ENCODE measurements around the gene SLC22A15.
"Not testable (repeated sequence)": the region's sequence is repeated elsewhere in the genome, so short reads cannot be mapped to it uniquely, and the experiment has no call there.

Gene SLC22A15

DNA sequence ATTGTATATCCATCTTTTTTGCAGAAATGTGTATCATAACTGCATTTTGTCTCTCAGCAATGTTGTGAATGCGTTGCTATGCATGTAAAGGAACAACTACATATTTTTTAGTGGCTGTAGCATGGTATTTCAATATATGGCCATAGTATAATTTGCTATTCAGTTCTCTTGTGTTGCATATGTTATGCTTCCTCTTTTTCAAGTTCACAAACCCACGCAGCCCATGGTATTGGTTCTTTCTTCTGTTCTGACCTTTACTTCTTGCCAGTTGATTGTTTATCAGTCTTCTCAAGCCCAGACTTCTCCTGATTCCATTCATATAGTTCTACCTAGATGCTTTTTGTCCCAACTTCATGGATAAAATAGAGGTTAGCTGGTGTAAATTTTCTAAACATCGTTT lies 6.1 kb downstream of the SLC22A15 start:
- DNase-seq, result no peak

DNA sequence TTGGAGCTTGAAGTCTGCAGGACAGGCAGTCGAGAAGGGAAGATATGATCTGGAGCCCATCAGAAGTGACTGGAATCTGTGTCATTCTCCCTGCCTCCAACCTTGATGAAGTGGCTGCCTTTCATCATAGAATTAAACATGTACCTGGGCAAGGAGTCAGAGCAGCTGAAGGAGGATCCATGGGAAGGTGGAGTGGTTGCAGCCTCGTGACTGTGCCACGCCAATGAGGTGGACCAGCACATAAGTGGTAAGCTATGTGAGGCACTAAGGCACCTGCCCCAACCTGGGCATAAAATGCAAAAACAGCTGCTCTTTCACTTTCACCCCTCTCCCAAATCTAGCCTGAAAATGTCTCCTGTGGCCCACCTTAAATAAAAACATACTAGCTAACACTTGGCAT lies 7.3 kb downstream of the SLC22A15 start:
- DNase-seq, result no peak

DNA sequence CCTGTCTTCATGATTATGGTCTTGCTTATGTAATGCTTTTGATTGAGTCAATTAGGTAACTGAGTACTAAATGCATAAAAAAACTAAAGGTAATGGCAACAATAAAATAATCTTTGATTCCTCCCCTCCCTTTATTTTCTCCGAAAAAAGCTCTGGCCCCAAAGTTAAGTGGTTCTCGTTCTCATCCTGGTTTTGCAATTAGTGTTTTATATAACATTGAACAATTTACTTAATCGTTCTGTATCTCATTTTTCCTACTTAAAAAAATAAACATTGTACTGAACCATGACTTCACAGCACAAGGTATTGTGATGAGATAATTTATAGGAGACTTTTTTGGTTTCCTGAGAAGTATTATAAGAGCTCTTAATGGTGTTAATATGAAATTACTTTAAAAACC lies 11.3 kb downstream of the SLC22A15 start:
- no peak for DNase-seq

DNA sequence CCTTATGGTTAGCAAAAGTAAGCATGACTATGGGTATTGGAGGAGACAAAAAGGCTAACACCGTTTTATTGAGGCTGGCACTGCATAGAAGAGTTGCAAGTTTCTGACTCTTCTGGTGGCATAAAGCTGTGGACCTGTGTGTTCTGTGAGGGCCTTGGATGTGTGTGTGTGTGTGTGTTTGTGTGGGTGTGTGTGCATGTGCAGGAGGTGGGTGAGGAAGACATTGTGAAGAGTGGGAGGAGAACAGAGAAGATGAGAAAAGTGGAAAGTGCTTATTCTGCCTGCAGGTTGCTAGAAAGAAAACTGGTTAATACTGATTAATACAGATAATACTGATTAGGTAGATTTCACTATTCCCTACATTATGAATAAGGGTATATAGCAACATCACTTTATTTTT lies 12.6 kb downstream of the SLC22A15 start:
- DNase-seq, result no peak

DNA sequence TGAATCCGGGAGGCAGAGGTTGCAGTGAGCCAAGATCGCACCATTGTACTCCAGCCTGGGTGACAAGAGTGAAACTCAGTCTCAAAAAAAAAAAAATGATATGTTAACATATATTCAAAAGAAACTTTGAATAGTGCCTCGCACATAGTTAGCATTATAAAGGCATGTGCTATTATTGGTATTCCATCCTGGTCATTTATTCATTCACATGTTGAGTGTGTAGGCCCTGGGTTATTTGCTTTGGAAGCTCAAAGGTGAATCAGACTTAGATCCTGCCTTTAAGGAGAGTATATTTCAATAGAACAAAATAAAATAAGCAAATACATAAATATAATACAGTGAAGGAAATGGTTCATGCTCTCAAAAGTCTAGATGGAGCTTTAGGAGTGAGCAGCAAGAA lies 13.4 kb downstream of the SLC22A15 start:
- DNase-seq, result no peak

DNA sequence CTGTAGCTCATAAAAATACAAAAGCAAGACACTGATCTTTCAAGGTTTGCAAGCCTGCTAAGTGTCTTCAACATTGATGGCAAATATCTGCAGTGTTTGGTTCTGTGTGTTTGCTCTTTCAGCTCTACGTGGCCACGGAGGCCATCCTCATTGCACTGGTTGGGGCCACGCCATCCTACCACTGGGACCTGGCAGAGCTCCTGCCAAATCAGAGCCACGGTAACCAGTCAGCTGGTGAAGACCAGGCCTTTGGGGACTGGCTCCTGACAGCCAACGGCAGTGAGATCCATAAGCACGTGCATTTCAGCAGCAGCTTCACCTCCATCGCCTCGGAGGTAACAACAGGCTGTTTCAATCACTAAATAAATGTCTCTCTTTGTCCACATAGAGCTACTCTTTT lies 15.6 kb downstream of the SLC22A15 start:
- DNase-seq, result no peak

DNA sequence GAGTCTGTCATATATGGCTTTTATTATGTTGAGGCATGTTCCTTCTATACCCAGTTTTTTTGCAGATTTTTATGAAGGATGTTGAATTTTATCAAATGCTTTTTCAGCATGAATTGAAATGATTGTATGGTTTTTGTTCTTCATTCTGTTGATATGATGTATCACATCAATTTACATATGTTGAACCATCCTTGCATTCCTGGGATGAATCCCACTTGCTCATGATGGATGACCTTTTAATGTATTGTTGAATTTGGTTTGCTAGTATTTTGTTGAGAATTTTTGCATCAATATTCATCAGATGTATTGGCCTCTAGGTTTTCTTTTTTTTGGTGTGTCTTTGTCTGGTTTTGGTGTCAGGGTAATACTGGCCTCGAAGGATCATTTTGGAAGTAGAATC lies 21.6 kb downstream of the SLC22A15 start:
- not testable (repeated sequence) for DNase-seq

DNA sequence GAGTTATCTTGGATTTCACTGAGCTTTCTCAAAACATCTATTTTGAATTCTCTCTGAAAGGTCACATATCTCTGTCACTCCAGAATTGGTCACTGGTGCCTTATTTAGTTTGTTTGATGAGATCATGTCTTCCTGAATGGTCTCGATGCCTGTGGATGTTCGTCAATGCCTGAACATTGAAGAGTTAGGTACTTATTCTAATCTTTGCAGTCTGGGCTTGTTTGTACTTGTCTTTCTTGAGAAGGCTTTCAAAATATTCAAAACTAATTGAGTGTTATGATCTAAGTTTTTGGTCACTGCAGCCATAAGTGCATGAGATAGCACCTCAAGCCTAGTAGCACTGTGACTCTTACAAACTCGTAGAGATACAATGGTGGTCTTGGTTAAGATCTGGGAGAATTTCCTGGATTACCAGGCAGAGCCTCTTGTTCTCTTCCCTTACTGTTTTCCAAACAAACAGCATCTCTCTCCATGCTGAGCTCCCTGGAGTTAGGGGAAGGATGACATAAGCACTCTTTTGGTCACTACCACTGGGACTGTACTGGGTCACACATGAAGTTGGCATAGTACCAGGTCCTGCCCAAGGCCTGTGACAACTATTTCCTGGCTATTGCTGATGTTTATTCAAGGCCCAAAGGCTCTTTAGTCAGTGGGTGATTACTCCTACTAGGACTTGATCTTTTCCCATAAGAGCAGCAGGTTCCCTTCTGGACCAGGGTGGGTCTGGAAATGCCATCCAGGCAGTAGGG lies 25.6 kb downstream of the SLC22A15 start:
- no peak for DNase-seq

DNA sequence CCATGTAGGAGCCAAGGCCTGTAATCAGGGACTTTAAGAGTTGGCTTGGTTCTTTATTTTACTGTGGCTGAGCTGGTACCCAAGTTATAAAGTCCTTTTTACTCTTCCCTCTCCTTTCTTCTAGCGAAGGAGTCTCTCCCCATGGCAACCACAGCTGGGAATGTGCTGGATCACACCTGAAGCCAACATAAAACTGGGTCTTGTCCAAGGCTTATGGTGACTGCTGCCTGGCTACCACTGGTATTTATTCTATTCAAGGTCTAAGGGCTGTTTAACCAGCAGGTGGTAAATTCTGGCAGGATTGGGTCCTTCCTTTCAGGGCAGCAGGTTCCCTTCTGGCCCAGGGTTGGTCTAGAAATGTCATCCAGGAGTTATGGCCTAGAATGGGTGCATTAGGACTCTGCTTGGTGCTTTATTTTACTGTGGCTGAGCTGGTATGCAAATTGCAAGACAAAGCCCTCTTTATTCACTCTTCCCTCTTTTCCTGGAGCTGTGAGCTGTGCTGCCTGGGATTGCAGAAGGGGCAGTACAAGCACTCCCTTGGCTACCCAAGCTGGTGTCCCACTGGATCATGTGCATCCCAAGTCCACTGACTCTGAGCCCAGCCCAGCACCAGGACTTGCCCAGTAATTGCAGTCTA lies 26.6 kb downstream of the SLC22A15 start:
- DNase-seq, result no peak

DNA sequence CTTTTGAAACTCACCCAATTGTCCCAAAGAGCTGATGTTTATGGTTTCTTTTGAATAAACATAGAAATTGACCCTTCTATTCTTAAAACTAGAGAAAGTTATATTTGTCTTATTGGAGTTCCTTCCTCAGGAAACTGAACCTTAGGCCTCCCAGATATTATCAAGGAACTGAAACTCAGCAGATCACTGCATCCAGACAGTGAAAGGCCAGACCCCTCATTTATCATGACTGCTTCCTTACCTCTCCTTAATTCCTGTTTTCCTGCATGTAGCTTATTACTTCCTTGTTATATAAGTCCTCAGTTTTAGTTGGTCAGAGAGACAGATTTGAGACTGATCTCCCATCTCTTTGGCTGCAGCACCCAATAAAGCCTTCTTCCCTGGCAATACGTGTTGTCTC lies 27.5 kb downstream of the SLC22A15 start:
- no peak for DNase-seq

DNA sequence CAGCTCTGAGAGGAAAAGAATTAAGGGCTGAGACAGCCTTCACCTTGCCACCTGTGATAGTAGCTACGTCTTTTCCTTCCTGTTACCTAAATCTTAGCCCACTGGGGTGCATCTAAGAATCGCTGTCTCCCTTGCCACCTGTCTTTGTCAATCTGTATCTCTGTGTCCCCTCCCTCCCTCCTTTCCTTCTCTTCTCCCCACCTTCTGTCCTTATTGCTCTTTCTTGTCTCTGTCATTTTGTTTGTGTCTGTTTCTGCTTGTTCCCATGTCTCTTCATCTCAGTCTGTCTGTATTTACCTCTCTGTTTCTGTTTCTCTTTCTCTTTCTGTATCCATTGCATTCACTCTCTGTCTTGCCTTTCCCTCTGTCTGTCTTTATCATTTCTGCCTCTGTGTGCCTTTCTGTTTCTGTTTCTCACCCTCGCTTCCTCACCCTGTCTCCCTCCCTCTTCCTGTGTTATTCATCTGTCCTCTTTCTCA lies 30.2 kb downstream of the SLC22A15 start:
- DNase-seq, result no peak

DNA sequence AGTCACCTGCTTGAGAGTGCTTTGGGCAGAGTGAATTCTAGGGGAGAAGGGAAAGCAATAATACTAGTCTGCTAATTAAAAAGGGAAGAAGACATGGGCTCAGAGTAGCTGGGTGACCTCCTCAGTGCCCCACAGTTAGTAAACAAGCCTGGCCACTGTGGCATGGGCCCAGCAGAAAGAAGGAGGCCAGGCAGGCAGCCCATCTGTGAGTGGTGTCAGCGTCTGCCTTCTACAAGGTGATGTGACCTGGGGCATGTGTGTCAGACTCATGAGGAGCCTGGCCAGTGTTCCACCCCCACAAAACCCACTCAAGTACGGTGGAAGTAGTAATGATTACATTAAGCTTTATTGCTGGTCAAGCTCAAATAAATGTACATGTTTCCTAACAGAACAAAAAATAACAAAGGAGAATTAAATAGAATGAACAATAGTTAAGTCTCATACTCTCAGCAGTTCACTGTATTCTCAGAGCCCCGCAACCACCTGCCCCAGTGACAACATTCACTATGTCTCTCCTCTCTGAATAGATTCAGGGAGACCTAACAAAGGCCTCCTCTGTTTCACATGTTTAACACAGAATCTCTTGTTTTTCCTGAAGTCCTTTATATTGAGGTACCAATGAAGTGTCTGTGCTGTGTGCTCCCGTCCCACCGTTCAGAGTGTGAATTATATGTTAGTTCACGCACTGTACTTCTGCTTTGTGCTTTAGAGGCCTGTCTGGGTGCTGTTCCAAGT lies 32.5 kb downstream of the SLC22A15 start:
- DNase-seq, result no peak

DNA sequence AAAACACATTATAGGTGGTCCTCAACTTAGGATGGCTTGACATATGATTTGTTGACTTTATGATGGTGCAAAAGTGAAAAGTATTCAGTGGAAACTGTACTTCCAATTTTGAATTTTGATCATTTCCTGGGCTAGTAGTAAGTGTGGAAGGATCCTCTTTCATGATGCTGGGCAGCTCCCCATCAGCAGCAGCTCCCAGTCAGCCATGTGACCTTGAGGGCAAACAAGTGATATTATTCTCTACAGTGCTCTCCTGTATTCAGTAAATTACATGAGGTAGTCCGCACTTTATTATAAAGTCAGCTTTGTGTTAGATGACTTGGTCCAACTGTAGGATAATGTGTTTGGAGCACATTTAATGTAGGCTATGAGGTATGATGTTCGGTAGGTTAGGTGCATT lies 36.4 kb downstream of the SLC22A15 start:
- no peak for DNase-seq

DNA sequence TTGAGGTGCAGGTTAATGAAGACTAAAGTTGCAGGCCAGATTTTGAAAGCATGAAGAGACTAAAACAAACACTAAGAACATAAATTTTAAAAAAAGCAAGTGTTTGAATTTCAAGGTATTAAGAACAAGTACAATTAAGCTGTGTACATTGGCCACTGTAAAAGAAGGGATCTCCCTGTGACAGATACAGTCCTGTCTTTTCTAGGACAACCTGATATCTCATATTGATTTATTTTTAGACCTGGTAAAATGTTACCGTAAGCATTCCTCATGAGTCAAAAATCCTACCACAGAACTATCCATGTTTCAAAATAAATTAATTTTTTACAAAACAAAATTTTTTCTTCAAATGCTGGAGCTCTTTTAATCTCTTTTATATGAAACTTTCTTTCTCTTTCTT lies 39.4 kb downstream of the SLC22A15 start:
- DNase-seq, result no peak

DNA sequence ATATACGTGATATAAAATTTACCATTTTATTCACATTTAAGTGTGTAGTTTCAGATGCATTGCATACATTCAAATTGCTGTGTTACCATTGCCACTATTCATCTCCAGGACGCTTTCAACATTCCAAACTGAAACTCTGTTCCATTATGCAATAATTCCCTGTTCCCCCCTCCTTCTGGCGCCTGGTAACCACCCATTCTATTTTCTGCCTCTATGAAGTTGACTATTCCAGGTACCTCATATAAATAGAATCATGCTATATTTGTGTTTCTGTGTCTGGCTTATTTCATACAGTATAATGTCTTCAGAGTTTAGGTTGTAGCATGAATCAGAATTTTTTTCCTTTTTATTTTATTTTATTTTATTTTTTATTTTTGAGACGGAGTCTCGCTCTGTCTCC lies 41.7 kb downstream of the SLC22A15 start:
- DNase-seq, result no peak

DNA sequence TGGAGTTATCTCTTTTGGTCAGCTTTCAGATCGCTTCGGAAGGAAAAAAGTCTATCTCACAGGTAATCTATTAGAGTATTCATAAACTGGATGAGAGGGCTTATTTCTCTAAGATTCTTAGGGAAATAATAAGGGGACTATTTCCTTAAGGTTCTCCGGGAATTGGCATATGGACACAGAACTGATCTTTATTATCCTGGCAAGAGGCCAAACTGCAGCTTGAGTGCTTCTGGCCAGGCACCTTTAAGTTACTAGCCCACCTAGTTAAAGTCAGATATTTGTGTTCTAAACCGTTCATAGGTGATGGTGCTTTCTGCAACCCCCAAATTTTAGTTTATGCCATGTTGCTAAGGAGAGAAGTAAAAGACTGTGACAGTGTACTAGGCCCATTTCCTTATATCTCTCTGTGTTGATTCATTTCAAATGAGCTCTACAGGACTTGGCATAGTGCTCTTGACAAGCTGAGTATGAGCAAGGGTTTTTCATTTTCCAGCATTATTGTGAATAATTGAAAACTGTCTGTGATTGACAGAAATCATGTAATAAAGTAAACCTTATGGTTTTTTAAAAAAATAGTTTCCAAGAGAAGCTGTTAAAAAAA lies 43.4 kb downstream of the SLC22A15 start:
- DNase-seq, result no peak

DNA sequence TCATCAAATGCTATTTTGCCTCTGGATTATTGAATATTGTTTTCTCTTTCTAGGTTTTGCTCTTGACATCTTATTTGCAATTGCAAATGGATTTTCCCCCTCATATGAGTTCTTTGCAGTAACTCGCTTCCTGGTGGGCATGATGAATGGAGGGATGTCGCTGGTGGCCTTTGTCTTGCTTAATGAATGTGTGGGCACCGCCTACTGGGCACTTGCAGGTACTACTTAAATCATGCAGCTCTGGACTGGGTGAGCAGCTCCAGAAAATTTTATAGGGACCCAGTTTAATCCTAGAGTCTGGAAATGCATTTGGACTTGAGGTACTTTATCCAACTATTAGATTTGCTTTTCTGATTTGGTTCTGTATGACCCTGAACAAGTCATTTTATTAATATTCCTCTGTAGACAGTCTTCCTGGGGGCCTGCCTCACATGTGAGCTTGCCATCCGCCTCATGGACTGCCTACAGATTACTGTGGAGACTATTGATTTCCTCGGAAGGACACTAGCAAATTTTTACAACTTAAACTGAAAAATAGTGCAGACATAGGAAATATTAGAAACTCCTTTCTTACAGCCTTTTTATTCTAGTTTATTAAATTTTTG lies 44.5 kb downstream of the SLC22A15 start:
- DNase-seq, result peak; percentile 65

DNA sequence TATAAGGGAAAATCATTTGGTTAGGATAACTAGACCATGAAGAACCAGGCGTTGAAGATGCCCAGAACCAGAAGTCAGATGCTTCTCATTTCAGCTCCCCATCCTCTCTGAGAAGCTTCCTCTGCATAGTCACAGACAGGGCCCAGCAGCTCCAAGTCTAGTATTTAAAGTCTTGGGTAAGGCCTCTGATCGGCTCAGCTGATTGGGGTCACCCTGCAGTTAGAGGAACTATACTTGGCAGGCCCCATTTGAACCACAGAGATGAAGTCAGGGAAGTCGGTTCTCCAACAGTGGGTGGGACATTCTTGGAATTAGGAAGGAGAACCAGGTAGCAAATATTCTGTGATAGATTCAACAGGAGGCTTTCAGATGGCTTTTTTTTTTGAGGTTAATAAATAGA lies 48.3 kb downstream of the SLC22A15 start:
- no peak for DNase-seq

DNA sequence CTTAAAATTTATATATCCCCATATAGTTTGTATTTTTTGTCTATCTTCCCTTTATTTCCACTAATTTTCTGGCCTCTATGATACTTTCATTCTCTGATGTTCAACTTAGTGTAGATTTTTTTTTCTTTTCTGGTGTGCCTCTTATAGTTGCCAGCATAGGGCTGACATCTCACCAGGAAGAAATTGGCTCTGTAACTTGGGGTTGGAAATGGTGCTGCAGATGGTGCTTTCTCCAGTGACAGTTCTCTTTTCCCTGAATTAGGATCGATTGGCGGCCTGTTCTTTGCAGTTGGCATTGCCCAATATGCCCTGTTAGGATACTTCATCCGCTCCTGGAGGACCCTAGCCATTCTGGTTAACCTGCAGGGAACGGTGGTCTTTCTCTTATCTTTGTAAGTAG lies 50.3 kb downstream of the SLC22A15 start:
- DNase-seq, result no peak

DNA sequence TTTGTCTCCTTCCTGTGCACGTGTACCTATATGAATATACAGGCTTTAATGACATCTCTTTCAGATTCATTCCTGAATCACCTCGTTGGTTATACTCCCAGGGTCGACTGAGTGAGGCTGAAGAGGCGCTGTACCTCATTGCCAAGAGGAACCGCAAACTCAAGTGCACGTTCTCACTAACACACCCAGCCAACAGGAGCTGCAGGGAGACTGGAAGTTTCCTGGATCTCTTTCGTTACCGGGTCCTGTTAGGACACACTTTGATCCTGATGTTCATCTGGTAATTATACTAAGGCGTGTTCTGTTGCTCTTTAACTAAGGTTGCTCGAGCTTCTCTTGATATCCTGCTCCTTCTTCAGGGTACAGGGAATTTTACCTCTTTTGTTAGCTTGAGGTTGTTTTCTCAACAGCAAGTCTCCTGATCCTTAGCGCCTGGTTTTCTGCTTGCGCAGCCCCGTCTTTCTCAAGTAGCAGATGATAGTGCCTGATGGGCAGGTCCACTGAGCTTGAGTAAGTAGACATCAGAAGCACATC lies 55.1 kb downstream of the SLC22A15 start:
- no peak for DNase-seq

DNA sequence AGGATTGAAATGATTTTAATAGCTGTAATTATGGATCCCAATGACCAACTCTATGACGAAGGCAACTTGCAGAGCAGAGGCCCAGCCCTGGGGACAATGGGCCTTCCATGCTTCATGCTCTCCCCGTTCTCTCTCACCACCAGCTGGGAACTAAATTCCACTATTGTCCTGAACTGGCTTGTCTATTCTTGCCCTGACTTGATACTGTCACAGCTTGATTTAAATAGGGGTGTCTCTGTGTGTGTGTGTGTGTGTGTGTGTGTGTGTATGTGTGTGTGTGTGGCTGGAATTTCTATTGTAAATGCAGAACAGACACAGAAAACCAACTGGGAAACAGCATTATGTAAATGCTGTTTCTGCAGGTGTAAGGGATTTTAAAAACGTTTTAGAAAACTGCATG lies 57.0 kb downstream of the SLC22A15 start:
- DNase-seq, result peak; percentile 68

DNA sequence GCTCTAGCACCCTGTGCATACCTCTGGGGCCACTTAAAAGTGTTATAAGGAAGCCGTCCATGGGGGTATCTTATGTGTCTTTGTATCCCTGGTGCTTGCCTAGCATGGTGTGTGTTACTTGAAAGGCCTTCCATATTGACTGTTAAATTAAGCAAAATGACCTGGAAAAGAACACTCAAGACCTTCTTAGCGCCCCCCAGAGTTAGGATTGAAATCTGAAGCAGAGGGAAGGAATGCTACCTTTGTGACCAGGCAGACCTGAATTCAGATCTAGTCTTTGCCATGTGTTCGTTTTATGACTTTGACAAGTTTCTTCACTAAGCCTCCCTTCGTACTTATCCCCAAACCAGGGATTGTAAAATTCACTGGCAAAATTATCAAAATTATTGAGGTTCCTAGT lies 59.9 kb downstream of the SLC22A15 start:
- no peak for DNase-seq

DNA sequence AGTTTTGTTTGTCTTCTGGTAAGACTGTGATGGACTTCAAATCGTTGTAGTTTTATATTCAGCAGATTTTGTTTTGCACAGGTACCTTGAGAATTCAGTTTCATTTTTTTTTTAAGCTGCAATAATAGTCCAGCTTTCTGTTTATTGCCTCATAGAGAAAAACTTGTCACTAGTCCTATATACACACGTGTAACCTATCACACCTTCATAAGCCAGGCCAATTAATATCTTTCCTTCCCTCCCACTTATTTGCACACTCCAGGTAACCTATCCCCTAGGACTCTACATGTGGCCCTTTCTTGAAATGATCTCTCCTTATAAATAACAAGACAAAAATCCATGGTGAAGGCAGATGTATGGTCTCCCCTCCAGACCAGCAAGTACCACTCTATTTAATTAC lies 62.4 kb downstream of the SLC22A15 start:
- DNase-seq, result no peak
